Measurements from ENCODE around the gene CSF3. TPM values are rescaled to one million over a fixed set of nuclear protein-coding genes. Genes with fewer than 3 reads are reported as not detected.

The CSF3 gene
- total RNA-seq, 1 donor from 2014 or later: not detected

- peak overlapping the region; percentile 35 for H3K27ac Mint-ChIP-seq
- no peak for TF ChIP-seq CTCF (IDR thresholded peaks at IDR 0.05)
- intact Hi-C loops (cut with micrococcal nuclease): no loop called here
- ChIA-PET POLR2A (interaction anchor here (0.5 to 2.4 kb wide), 4 partner anchors 11 to 100 kb away, joined by 3 to 7 read pairs (median 5); partner anchors contain the start of gene MED24), CTCF (interaction anchor here (1.1 to 3.8 kb wide), 4 partner anchors 10 to 52 kb away, joined by 4 to 43 read pairs (median 22); no protein-coding TSS in a partner anchor)
- ATAC-seq (ENCODE audit: low read depth): no peak
- H3K36me3 Mint-ChIP-seq (ENCODE audit: low read depth): no peaks in the 10 kb centered on the region
- H3K4me1 Mint-ChIP-seq: peaks cover 64% of the 10 kb centered on the region
- H3K4me3 Mint-ChIP-seq: peak overlapping the region; percentile 39
- DNase-seq: no peak
- no peaks in the 10 kb centered on the region for H3K27me3 Mint-ChIP-seq
- no peaks in the 10 kb centered on the region for H3K9me3 Mint-ChIP-seq
Measured at GRCh38 chr17:40064971-40065768, 49.9 kb downstream of the CSF3 start.

GRCh38 chr17:40065769-40066510 is 50.7 kb downstream of the CSF3 start:
- H3K36me3 Mint-ChIP-seq (ENCODE audit: low read depth): no peaks in the 10 kb centered on the region
- peaks cover 71% of the 10 kb centered on the region for H3K4me1 Mint-ChIP-seq
- H3K27me3 Mint-ChIP-seq: no peaks in the 10 kb centered on the region
- intact Hi-C loops (cut with micrococcal nuclease): no loop called here
- ATAC-seq (ENCODE audit: low read depth): no peak
- TF ChIP-seq CTCF (IDR thresholded peaks at IDR 0.05): no peak
- POLR2A ChIA-PET: interaction anchor here (0.5 to 0.6 kb wide), 2 partner anchors 12 to 99 kb away, joined by 3 to 5 read pairs; no protein-coding TSS in a partner anchor
- no peaks in the 10 kb centered on the region for H3K9me3 Mint-ChIP-seq
- no peak for DNase-seq
- CTCF ChIA-PET: interaction anchor here (0.9 to 3.8 kb wide), 6 partner anchors 9 to 126 kb away, joined by 3 to 43 read pairs (median 7); no protein-coding TSS in a partner anchor
- no peak overlapping the region for H3K4me3 Mint-ChIP-seq
- H3K27ac Mint-ChIP-seq: no peak overlapping the region

Other genes with a start within 250 kb of the CSF3 start
- gene IKZF3, start 151.1 kb upstream of the CSF3 start, total RNA-seq: 208 and 220 TPM in 2 replicates
- gene ZPBP2, start 147.2 kb upstream of the CSF3 start, total RNA-seq: 1.2 and 1.6 TPM in 2 replicates
- gene GSDMB, start 96.8 kb upstream of the CSF3 start, total RNA-seq: 10.3 and 11.7 TPM in 2 replicates
- gene ORMDL3, start 87.8 kb upstream of the CSF3 start, total RNA-seq: 38.5 and 49.1 TPM in 2 replicates
- not detected in 2 replicates for gene LRRC3C, start 87.7 kb upstream of the CSF3 start, total RNA-seq
- not detected in 2 replicates for gene GSDMA, start 52.4 kb upstream of the CSF3 start, total RNA-seq
- 115 and 127 TPM in 2 replicates for gene PSMD3, start 34.6 kb upstream of the CSF3 start, total RNA-seq
- gene MED24, start 39.0 kb downstream of the CSF3 start, total RNA-seq: 110 and 127 TPM in 2 replicates
- 5.4 and 5.9 TPM in 2 replicates for gene THRA, start 47.5 kb downstream of the CSF3 start, total RNA-seq
- 5.5 and 6.1 TPM in 2 replicates for gene NR1D1, start 85.1 kb downstream of the CSF3 start, total RNA-seq
- 84.5 and 101 TPM in 2 replicates for gene MSL1, start 106.5 kb downstream of the CSF3 start, total RNA-seq
- 110 and 119 TPM in 2 replicates for gene CASC3, start 125.1 kb downstream of the CSF3 start, total RNA-seq
- gene RAPGEFL1, start 162.0 kb downstream of the CSF3 start, total RNA-seq: 4.9 and 7.0 TPM in 2 replicates
- 28.4 and 32.9 TPM in 2 replicates for gene WIPF2, start 203.9 kb downstream of the CSF3 start, total RNA-seq

Data from activated B cell treated with CpG ODN at 0.5 μM for 24 hours (primary cell).